HepG2 (cell line): ENCODE data around the gene SPDYE6. TPM values are rescaled to one million over a fixed set of nuclear protein-coding genes. Genes with fewer than 3 reads are reported as not detected.
A peak's percentile ranks its signal among the peaks of the same experiment; 100 is the strongest.

Experiments used
- ARNTL ChIP-seq: sonication (generic); formaldehyde crosslinking; IDR thresholded peaks from 2 replicates; pipeline ENCODE4 v1.4.0; 2020; ENCODE audit warnings: mild to moderate bottlenecking, missing genetic modification reagents
- ATM ChIP-seq: fragments of 450-650 bp; IDR thresholded peaks from 2 replicates; pipeline ENCODE4 v1.7.1; 2017; ENCODE audit warnings: mild to moderate bottlenecking, borderline replicate concordance
- GFI1 ChIP-seq: sonication (generic); formaldehyde crosslinking; IDR thresholded peaks from 2 replicates; pipeline ENCODE4 v1.5.0; 2020; ENCODE audit warnings: missing genetic modification reagents, mild to moderate bottlenecking, borderline replicate concordance
- KDM5A ChIP-seq: fragments of 200-600 bp; sonication (generic); IDR thresholded peaks from 2 replicates; pipeline ENCODE4 v1.7.0; 2018; ENCODE audit warnings: antibody characterized with exemption, mild to moderate bottlenecking, low read length, borderline replicate concordance
- KLF9 ChIP-seq: IDR thresholded peaks from 2 replicates; pipeline ENCODE4 v1.6.1; 2016; ENCODE audit warnings: low read depth
- RNF2 ChIP-seq: fragments of 450-650 bp; conservative IDR thresholded peaks from 2 replicates; pipeline ENCODE4 v1.6.1; 2016; ENCODE audit warnings: low read depth
- SP1 ChIP-seq, 2 experiments: fragments of 450-650 bp in 1 of 2; sonication (generic) in 1 of 2; formaldehyde crosslinking in 1 of 2; IDR thresholded peaks; 2 replicates each; pipeline versions ENCODE4 v1.4.0 to v1.6.1; 2016 to 2020; ENCODE audit warnings: missing genetic modification reagents in 1 of 2
- YEATS2 ChIP-seq: sonication (generic); formaldehyde crosslinking; IDR thresholded peaks from 2 replicates; pipeline ENCODE4 v1.4.0; 2020; ENCODE audit warnings: missing genetic modification reagents, borderline replicate concordance
- ZNF367 ChIP-seq: sonication (generic); formaldehyde crosslinking; IDR thresholded peaks from 2 replicates; pipeline ENCODE4 v1.4.0; 2020; ENCODE audit warnings: missing genetic modification reagents, borderline replicate concordance
- ZNF432 ChIP-seq: sonication (generic); formaldehyde crosslinking; IDR thresholded peaks from 2 replicates; pipeline ENCODE4 v1.5.0; 2020; ENCODE audit warnings: missing genetic modification reagents, mild to moderate bottlenecking, borderline replicate concordance
- ZNF747 ChIP-seq: sonication (generic); formaldehyde crosslinking; IDR thresholded peaks from 2 replicates; pipeline ENCODE4 v1.8.1; 2023; ENCODE audit warnings: missing genetic modification reagents, mild to moderate bottlenecking, borderline replicate concordance
- ZSCAN29 ChIP-seq: sonication (generic); formaldehyde crosslinking; conservative IDR thresholded peaks from 2 replicates; pipeline ENCODE4 v1.4.0; 2020; ENCODE audit warnings: mild to moderate bottlenecking, missing genetic modification reagents
- polyA plus RNA-seq, 8 experiments: library from polyadenylated mRNA; depleted of rRNA in 3 of 8; stranded (reverse) in 7 of 8; unstranded in 1 of 8; fragments of >200 nt; fragmentation: Illumina TruSeq in 4 of 8; extraction: Trizol in 4 of 8; gene quantifications; 2 replicates each; pipeline versions ENCODE4 v1.2.1 to v1.2.3, GENCODE V29; 2011 to 2016; ENCODE audit warnings: low read depth in 4 of 8, missing spikeins in 1 of 8, mixed read lengths in 1 of 8; ENCODE audit not compliant: insufficient read depth in 1 of 8
- total RNA-seq, 5 experiments: library from RNA; depleted of rRNA; stranded (reverse); fragments of >200 nt; fragmentation: Illumina TruSeq; extraction: Trizol; gene quantifications; 2 replicates each; pipeline ENCODE4 v1.2.3, GENCODE V29; 2016; ENCODE audit warnings: low read depth in 1 of 5
- TF ChIP-seq, protein P1 (sequence below): sonication (generic); formaldehyde crosslinking; IDR thresholded peaks from 2 replicates; pipeline ENCODE4 v1.5.0; 2020; ENCODE audit warnings: mild to moderate bottlenecking, low read depth, missing genetic modification reagents, borderline replicate concordance
- TF ChIP-seq, protein P2 (sequence below): sonication (generic); formaldehyde crosslinking; IDR thresholded peaks from 2 replicates; pipeline ENCODE4 v1.9.0; 2021; ENCODE audit warnings: mild to moderate bottlenecking, missing genetic modification reagents
- TF ChIP-seq, protein P3 (sequence below): sonication (generic); formaldehyde crosslinking; IDR thresholded peaks from 2 replicates; pipeline ENCODE4 v1.4.0; 2020; ENCODE audit warnings: missing genetic modification reagents, borderline replicate concordance
- TF ChIP-seq, protein P4 (sequence below): sonication (generic); formaldehyde crosslinking; IDR thresholded peaks from 2 replicates; pipeline ENCODE4 v1.8.0; 2023; ENCODE audit warnings: mild to moderate bottlenecking, missing genetic modification reagents
- TF ChIP-seq, protein P5 (sequence below): conservative IDR thresholded peaks from 2 replicates; pipeline ENCODE4 v1.6.1; 2018; ENCODE audit warnings: missing genetic modification reagents

Gene SPDYE6
- total and polyA plus RNA-seq, 2 of the 13 experiments (the other 11 are each of a cell fraction or from before 2014, with no cell fraction given) = 0.07 TPM; not detected in 1

DNA sequence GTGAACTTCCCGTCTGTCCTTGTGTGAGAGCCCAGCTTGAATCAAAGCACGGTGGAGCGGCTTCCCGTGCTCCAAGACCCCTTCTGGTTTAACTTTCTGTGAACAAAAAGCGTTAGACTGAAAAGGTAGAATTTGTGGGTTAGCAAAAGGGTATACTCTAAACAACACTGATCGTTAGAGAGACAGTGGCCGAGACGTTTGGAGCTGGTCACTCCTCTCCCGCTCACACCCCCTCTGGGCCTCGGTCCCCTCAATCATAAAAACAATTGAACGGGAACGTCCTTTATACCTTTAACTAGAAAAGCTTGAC lies 40.4 kb upstream of the SPDYE6 start (continued):
- TF ChIP-seq, protein P1, sequence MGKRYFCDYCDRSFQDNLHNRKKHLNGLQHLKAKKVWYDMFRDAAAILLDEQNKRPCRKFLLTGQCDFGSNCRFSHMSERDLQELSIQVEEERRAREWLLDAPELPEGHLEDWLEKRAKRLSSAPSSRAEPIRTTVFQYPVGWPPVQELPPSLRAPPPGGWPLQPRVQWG (CRISPR knock-in tag) = 0 out of 2 replicates have a peak, but pooled peaks have one; percentile 2
- TF ChIP-seq GFI1 (CRISPR knock-in tag) (no peak), KLF9 (CRISPR knock-in tag) (0 out of 2 replicates have a peak, but pooled peaks have one; percentile 11), YEATS2 (CRISPR knock-in tag) (no peak), ZNF367 (CRISPR knock-in tag) (no peak), SP1 (IDR thresholded peaks at IDR 0.05) (no peak), SP1 (CRISPR knock-in tag; IDR thresholded peaks at IDR 0.05) (no peak), RNF2 (no peak), ZNF432 (CRISPR knock-in tag) (peak; percentile 59; the same call in 1 of the 2 replicates), ZNF747 (CRISPR knock-in tag) (no peak), ATM (no peak), ARNTL (CRISPR knock-in tag) (0 out of 2 replicates have a peak, but pooled peaks have one; percentile 14), KDM5A (peak; percentile 93), ZSCAN29 (CRISPR knock-in tag) (0 out of 2 replicates have a peak, but pooled peaks have one; percentile 12)
- TF ChIP-seq, protein P2, sequence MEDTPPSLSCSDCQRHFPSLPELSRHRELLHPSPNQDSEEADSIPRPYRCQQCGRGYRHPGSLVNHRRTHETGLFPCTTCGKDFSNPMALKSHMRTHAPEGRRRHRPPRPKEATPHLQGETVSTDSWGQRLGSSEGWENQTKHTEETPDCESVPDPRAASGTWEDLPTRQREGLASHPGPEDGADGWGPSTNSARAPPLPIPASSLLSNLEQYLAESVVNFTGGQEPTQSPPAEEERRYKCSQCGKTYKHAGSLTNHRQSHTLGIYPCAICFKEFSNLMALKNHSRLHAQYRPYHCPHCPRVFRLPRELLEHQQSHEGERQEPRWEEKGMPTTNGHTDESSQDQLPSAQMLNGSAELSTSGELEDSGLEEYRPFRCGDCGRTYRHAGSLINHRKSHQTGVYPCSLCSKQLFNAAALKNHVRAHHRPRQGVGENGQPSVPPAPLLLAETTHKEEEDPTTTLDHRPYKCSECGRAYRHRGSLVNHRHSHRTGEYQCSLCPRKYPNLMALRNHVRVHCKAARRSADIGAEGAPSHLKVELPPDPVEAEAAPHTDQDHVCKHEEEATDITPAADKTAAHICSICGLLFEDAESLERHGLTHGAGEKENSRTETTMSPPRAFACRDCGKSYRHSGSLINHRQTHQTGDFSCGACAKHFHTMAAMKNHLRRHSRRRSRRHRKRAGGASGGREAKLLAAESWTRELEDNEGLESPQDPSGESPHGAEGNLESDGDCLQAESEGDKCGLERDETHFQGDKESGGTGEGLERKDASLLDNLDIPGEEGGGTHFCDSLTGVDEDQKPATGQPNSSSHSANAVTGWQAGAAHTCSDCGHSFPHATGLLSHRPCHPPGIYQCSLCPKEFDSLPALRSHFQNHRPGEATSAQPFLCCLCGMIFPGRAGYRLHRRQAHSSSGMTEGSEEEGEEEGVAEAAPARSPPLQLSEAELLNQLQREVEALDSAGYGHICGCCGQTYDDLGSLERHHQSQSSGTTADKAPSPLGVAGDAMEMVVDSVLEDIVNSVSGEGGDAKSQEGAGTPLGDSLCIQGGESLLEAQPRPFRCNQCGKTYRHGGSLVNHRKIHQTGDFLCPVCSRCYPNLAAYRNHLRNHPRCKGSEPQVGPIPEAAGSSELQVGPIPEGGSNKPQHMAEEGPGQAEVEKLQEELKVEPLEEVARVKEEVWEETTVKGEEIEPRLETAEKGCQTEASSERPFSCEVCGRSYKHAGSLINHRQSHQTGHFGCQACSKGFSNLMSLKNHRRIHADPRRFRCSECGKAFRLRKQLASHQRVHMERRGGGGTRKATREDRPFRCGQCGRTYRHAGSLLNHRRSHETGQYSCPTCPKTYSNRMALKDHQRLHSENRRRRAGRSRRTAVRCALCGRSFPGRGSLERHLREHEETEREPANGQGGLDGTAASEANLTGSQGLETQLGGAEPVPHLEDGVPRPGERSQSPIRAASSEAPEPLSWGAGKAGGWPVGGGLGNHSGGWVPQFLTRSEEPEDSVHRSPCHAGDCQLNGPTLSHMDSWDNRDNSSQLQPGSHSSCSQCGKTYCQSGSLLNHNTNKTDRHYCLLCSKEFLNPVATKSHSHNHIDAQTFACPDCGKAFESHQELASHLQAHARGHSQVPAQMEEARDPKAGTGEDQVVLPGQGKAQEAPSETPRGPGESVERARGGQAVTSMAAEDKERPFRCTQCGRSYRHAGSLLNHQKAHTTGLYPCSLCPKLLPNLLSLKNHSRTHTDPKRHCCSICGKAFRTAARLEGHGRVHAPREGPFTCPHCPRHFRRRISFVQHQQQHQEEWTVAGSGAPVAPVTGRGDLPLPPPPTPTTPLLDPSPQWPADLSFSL (CRISPR knock-in tag) = no peak
- TF ChIP-seq, protein P3, sequence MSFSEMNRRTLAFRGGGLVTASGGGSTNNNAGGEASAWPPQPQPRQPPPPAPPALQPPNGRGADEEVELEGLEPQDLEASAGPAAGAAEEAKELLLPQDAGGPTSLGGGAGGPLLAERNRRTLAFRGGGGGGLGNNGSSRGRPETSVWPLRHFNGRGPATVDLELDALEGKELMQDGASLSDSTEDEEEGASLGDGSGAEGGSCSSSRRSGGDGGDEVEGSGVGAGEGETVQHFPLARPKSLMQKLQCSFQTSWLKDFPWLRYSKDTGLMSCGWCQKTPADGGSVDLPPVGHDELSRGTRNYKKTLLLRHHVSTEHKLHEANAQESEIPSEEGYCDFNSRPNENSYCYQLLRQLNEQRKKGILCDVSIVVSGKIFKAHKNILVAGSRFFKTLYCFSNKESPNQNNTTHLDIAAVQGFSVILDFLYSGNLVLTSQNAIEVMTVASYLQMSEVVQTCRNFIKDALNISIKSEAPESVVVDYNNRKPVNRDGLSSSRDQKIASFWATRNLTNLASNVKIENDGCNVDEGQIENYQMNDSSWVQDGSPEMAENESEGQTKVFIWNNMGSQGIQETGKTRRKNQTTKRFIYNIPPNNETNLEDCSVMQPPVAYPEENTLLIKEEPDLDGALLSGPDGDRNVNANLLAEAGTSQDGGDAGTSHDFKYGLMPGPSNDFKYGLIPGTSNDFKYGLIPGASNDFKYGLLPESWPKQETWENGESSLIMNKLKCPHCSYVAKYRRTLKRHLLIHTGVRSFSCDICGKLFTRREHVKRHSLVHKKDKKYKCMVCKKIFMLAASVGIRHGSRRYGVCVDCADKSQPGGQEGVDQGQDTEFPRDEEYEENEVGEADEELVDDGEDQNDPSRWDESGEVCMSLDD (CRISPR knock-in tag) = no peak
- TF ChIP-seq, protein P4, sequence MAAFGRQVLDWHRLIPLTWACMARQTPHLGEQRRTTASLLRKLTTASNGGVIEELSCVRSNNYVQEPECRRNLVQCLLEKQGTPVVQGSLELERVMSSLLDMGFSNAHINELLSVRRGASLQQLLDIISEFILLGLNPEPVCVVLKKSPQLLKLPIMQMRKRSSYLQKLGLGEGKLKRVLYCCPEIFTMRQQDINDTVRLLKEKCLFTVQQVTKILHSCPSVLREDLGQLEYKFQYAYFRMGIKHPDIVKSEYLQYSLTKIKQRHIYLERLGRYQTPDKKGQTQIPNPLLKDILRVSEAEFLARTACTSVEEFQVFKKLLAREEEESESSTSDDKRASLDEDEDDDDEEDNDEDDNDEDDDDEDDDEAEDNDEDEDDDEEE = no peak
- TF ChIP-seq, protein P5, sequence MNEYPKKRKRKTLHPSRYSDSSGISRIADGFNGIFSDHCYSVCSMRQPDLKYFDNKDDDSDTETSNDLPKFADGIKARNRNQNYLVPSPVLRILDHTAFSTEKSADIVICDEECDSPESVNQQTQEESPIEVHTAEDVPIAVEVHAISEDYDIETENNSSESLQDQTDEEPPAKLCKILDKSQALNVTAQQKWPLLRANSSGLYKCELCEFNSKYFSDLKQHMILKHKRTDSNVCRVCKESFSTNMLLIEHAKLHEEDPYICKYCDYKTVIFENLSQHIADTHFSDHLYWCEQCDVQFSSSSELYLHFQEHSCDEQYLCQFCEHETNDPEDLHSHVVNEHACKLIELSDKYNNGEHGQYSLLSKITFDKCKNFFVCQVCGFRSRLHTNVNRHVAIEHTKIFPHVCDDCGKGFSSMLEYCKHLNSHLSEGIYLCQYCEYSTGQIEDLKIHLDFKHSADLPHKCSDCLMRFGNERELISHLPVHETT (CRISPR knock-in tag) = no peak
